Activated effector memory CD4-positive, alpha-beta T cell treated with Interleukin-2 at 50 U/mL for 16 hours (primary cell): ENCODE measurements around the gene GATC.

Experiments used
- DNase-seq: peaks from one replicate; pipeline ENCODE4 v3.0.0-alpha.2; 2020

Gene GATC

GRCh38 chr12:120445911-120446843 is at the start of gene GATC, which contains the start of gene TRIAP1:
Gene GATC (plus strand): TSS chr12:120446444. CDS start chr12:120446481, 37 bp downstream.
Gene TRIAP1 (minus strand): TSS chr12:120446384. CDS start chr12:120446372, 12 bp downstream.
- DNase-seq: peak; percentile 80

- no peak for DNase-seq
Measured at GRCh38 chr12:120397824-120398540, 48.3 kb upstream of the GATC start.

DNA sequence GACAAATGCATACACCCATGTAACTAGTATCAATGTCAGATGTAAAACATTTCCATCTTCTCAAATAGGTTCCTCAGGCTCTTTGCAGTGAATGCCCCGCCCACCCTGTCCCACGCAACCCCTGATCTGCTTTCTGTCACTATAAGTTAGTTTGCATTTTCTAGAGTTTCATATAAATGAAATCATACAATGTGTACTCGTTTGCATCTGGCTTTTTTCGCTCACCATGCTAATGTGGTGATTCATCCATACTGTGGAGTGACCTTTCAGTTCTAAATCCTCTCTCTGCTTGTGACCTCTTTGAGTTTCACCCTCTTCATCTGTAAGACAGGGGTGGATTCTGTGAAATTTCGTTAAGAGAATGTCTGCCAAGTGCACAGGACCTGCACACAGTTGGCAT is 46.7 kb upstream of the GATC start:
- DNase-seq: no peak

GRCh38 chr12:120402217-120402616 is 44.0 kb upstream of the GATC start:
- DNase-seq: no peak

DNA sequence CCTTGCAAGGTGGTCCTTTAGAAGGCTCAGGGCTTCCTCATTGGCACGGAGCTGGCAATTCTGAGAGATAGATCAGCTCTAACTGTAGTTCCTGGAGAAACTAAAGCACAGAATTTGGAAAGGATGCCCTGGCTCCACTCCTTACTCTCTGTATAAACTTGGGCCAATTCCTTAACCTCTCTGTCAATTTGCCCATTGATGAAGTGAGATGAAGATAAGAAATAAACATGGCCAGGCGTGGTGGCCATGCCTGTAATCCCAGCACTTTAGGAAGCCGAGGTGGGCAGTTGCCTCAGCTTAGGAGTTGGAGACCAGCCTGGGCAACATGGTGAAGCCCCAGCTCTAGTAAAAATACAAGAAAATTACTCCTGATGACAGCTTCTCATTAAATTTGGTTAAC is 42.4 kb upstream of the GATC start:
- no peak for DNase-seq

- no peak for DNase-seq
Measured at GRCh38 chr12:120404271-120404670, 42.0 kb upstream of the GATC start.

DNA sequence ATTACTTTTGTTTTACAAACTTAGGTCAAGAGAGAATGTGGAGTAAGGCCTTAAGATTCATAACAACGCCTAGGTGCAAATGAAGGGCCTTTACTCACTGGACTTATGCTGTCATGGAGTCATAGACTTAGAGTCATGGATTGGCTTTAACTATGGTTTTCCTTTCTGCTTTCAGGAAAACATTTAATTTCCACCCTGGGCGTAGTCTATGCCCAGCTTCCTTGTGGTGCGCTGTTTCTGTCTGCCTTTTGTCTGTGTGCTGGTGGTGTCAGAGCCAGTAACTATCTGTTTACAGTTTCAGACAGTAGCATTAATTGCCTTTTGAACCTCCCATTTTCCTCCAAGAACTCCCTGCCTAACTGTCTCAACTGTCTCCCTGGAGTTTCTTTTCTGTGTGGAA is 40.2 kb upstream of the GATC start:
- DNase-seq: no peak

DNA sequence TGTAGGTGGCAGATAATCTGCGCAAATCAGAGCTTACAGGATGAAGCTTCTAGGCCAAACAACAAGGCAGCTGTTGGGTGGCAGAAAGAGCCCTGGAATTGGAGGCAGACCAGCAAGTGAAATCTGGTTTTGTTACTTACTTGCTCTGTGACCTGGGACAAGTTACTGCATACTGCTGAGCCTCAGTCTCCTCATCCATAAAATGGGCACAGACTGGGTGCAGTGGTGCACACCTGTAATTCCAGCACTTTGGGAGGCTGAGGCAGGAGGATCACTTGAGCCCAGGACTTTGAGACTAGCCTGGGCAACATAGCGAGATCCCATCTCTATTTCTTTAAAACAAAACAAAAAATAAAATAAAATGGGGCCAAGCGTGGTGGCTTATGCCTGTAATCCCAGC is 39.7 kb upstream of the GATC start:
- DNase-seq: no peak

DNA sequence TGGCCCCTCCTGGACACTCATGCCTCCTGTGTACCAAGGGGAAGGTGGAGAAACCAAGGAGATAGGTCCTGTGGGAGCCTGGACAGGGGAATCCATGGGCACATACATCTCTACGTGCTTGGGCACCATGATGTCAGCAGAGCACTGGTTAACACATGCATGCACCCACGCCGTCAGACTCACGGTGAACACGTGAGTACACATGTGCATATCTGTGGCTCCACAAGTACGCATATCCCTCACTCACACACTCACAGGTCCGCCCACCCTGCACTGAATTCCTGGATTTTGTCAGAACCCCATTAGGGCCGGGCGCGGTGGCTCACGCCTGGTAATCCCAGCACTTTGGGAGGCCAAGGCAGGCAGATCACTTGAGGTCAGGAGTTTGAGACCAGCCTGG is 37.5 kb upstream of the GATC start:
- DNase-seq: no peak

DNA sequence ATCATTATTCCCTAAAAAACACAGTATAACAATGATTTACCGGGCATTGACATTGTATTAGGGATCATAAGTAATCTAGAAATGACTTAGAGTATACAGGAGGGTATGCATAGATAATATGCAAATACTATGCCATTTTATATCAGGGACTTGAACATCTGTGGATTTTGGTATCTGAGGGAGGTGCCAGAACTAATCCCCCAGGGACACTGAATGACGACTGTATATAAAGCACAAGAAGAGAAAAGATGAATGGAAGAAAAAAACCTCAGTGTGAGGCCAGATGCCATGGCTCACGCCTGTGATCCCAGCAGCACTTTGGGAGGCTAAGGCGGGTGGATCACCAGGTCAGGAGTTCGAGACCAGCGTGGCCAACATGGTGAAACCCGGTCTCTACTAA is 33.8 kb upstream of the GATC start:
- no peak for DNase-seq

DNA sequence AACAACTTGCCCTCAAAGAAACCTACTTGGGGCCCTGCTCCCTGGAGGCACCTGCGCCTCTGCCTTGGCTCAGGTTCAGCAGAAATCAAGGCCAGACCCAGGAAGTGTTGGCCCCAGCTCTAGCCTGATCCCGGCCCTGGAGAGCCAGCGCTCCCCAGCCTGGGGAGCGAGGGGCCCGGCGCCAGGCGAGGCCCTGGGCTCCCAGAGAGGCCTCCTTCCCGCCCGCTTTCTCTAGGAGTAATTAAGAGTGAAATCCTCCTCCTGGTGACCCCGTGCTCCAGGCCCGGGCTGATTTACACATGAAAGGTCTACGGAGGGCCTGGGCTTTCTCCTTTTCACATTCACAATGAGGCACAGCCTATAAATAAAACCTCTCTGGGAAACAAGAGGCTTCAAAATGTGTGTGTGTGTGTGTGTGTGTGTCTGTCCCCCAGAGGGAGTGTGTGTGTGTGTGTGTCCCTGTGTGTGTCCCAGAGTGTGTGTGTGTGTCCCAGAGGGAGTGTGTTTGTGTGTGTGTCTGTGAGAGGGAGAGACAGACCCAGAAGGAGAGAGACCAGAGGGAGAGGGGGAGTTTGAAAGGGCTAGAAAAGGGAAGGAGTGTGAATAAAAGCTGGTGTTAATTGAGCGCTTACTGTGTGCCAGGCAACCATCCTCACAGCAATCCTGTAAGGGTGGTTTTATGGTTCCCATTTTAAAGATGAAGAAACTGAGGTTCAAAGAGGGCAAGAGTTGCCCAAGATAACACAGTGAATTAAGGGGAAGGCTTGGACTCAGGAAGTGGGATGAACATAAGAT is 32.1 kb upstream of the GATC start:
- DNase-seq: no peak

DNA sequence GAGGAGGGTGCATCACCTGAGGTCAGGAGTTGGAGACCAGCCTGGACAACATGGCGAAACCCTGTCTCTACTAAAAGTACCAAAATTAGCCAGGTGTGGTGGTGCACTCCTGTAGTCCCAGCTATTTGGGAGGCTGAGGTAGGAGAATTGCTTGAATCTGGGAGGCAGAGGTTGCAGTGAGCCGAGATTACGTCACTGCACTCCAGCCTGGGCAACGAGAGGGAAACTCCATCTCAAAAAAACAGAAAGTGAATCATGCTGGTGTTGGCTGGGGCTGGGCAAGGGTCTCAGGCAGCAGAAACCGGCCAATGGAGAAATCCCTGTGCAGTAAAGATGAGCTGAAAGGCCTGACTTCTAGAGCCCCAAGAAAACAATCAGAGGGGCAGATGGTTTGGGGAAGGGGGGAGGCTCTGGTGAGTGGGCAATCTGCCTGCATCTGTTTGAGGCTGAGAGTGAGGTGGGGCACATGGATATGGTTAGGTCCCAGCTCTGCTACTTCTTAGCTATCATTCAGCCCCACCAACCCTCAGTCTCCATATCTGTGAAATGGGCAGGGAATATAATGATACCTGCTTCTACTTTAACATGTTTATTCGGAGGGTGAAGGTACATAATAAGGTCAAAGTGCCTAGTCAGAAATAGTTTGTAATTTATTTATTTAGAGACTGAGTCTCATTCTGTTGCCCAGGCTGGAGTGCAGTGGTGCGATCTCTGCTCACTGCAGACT is 29.6 kb upstream of the GATC start:
- DNase-seq: no peak

- no peak for DNase-seq
Measured at GRCh38 chr12:120417917-120418580, 28.2 kb upstream of the GATC start.

- DNase-seq: no peak
Measured at GRCh38 chr12:120421701-120422100, 24.5 kb upstream of the GATC start.

DNA sequence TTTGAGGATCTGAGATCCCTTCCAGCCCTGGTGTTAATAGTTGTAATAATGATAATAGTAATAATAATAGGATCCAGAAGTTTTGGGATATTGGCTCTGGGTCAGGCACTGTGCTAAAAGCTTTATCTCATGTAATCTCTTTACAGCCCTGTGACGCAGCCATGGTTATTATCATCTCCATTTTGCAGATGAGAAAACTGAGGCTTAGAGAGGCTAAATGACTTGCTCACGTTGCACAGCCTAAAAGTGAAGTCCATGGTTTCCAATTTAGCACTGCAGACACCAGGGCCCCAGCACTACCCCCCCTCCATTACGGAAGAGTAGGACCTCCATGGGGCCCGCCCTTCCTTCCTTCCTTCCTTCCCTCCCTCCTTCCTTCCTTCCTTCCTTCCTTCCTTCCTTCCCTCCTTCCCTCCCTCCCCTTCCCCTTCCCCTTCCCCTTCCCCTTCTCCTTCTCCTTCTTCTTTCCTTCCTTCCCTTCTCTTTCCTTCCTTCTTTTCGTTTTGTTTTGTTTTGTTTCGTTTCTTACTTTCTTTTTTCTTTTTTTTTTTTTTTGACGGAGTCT is 23.3 kb upstream of the GATC start:
- no peak for DNase-seq

DNA sequence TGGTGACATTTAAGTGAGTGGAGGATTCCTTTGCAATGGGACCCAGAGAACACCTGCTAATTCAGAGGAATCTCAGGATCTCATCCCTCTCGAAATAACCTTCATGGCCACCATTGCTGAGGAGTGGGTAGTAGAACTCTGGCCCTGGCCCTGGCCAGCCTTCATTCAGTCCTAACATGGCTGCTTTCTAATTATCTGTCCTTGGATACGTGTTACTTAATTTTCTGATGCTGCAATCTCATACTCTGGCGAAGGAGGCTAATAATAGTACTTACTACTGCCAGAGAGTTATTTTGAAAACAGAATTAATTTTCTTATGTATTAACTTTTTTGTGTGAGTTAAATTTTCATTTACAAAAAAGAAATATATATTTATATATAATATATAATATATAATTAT is 20.4 kb upstream of the GATC start:
- no peak for DNase-seq

GRCh38 chr12:120428597-120429229 is 17.5 kb upstream of the GATC start:
- no peak for DNase-seq

GRCh38 chr12:120429368-120429767 is 16.9 kb upstream of the GATC start:
- no peak for DNase-seq

DNA sequence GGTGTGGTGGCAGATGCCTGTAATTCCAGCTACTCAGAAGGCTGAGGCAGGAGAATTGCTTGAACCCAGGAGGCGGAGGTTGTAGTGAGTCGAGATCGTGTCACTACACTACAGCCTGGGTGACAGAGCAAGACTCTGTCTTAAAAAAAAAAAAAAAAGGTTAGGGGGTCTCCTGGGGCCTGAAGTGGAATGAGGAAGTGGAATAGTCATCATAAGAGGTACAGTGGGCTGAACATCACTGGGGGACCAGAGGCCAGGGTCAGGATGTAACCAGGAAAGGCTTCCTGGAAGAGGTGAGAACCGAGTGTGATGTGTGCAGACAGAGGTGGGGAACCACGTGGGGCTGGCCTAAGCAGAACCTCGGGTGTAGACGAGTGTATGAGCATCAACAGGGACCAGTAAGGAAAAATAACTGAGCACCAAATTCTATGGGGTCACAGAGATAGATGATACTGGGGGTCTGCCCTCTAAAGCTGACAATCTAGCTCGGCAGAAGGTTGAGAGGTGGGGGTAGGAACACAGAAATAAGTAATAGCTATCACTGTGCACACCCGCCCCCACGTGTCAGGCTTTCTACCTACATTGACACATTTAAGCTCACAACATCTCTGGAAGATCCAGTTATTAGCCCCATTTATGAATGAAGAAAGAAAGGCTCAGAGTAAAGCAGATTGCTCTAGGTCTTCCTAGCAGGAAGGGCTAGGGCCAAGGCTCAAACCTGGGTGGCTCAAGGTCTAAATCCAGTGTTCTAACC is 13.3 kb upstream of the GATC start:
- DNase-seq: no peak
